SK-N-MC (cell line): ENCODE measurements around the gene CHMP3.

Source experiments
- DNase-seq: peaks from one replicate; pipeline ENCODE4 v3.0.0-alpha.2; 2011; ENCODE audit warnings: low read depth, low spot score
- H3K27ac ChIP-seq: fragments of 200-600 bp; sonication (generic); 2 replicates; pipeline ENCODE4 v1.5.1; 2016; ENCODE audit warnings: mixed run types
- H3K36me3 ChIP-seq: fragments of 200-600 bp; sonication (generic); 2 replicates; pipeline ENCODE4 v1.6.1; 2017; ENCODE audit warnings: antibody characterized with exemption, low read length, mixed read lengths; ENCODE audit not compliant: insufficient read depth
- H3K4me3 ChIP-seq: fragments of 200-600 bp; sonication (generic); 2 replicates; pipeline ENCODE4 v1.5.1; 2016
- H3K9ac ChIP-seq: fragments of 200-600 bp; sonication (generic); 2 replicates; pipeline ENCODE4 v1.8.0; 2017; ENCODE audit warnings: mixed run types, mixed read lengths; ENCODE audit not compliant: insufficient read length
- H3K9me3 ChIP-seq: fragments of 200-600 bp; sonication (generic); 2 replicates; pipeline ENCODE4 v1.6.1; 2017; ENCODE audit warnings: low read depth, mild to moderate bottlenecking, antibody characterized with exemption, low read length, moderate library complexity, mixed read lengths
- EZH2 ChIP-seq: fragments of 200-600 bp; sonication (generic); IDR thresholded peaks from one replicate; pipeline ENCODE4 v1.6.1; 2017; ENCODE audit warnings: antibody characterized with exemption
- FOXP2 ChIP-seq: optimal IDR thresholded peaks from 2 replicates; pipeline ENCODE3; 2011; ENCODE audit warnings: mild to moderate bottlenecking, moderate library complexity; ENCODE audit not compliant: insufficient read depth; ENCODE audit errors: extremely low read length, control extremely low read depth
- POLR2AphosphoS5 ChIP-seq: IDR thresholded peaks from 2 replicates; pipeline ENCODE4 v1.6.1; 2012; ENCODE audit warnings: mild to moderate bottlenecking, low read depth, low read length, borderline replicate concordance

Gene CHMP3

GRCh38 chr2:86476092-86476491 lies 87.2 kb downstream of the CHMP3 start:
- TF ChIP-seq EZH2 (no peak), POLR2AphosphoS5 (no peak), FOXP2 (no peak)
- H3K9ac ChIP-seq, result no peak overlapping the region
- H3K36me3 ChIP-seq, result peaks cover 69% of the 10 kb centered on the region
- H3K27ac ChIP-seq, result no peak overlapping the region
- H3K4me3 ChIP-seq, result no peak overlapping the region
- no peaks in the 10 kb centered on the region for H3K9me3 ChIP-seq
- DNase-seq, result no peak

- no peaks in the 10 kb centered on the region for H3K9me3 ChIP-seq
- no peak overlapping the region for H3K4me3 ChIP-seq
- DNase-seq, result no peak
- peaks cover 68% of the 10 kb centered on the region for H3K36me3 ChIP-seq
- H3K27ac ChIP-seq, result no peak overlapping the region
- no peak overlapping the region for H3K9ac ChIP-seq
- no peak for TF ChIP-seq EZH2
These were observed 91.6 kb downstream of the CHMP3 start for GRCh38 chr2:86471637-86472036.

- H3K9ac ChIP-seq, result no peak overlapping the region
- peaks cover 71% of the 10 kb centered on the region for H3K36me3 ChIP-seq
- no peaks in the 10 kb centered on the region for H3K9me3 ChIP-seq
- no peak overlapping the region for H3K27ac ChIP-seq
- DNase-seq, result no peak
- H3K4me3 ChIP-seq, result no peak overlapping the region
- TF ChIP-seq FOXP2, result no peak
- no peak for TF ChIP-seq POLR2AphosphoS5
- TF ChIP-seq EZH2, result no peak
These were observed 92.4 kb downstream of the CHMP3 start for GRCh38 chr2:86470890-86471289.

- TF ChIP-seq POLR2AphosphoS5 (no peak), FOXP2 (no peak), EZH2 (no peak)
- no peak for DNase-seq
- Histone ChIP-seq H3K9ac (no peak overlapping the region), H3K4me3 (no peak overlapping the region), H3K27ac (no peak overlapping the region), H3K36me3 (peaks cover 78% of the 10 kb centered on the region), H3K9me3 (no peaks in the 10 kb centered on the region)
These were observed 94.8 kb downstream of the CHMP3 start for GRCh38 chr2:86468162-86469033.

- H3K4me3 ChIP-seq, result no peak overlapping the region
- TF ChIP-seq EZH2 (no peak), FOXP2 (no peak), POLR2AphosphoS5 (no peak)
- H3K36me3 ChIP-seq, result peaks cover 87% of the 10 kb centered on the region
- no peaks in the 10 kb centered on the region for H3K9me3 ChIP-seq
- no peak overlapping the region for H3K27ac ChIP-seq
- DNase-seq, result no peak
- no peak overlapping the region for H3K9ac ChIP-seq
These were observed 96.9 kb downstream of the CHMP3 start for GRCh38 chr2:86466306-86466705.

DNA sequence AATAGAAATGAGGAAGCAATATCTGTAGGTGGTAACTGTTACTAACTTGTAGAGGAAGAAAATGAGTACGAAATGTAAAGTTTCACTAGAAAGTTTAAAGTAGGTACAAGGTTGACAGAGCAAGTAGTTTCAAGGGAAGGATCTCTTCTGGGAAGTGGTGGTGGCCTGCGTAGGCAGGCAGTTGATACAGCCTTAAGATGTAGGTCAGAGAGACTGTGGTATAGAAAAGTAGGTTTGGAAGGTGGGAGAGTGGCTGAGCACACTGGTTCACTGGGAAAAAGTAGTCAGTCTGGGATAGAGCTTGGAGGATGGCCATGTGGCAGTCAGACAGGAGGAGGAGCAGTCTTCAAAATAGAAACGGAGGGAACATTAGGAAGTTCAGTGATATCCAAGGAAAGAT lies 98.6 kb downstream of the CHMP3 start:
- Histone ChIP-seq H3K9me3 (no peaks in the 10 kb centered on the region), H3K9ac (no peak overlapping the region), H3K4me3 (no peak overlapping the region), H3K36me3 (peaks cover 92% of the 10 kb centered on the region), H3K27ac (no peak overlapping the region)
- TF ChIP-seq FOXP2 (no peak), EZH2 (no peak), POLR2AphosphoS5 (no peak)
- no peak for DNase-seq

DNA sequence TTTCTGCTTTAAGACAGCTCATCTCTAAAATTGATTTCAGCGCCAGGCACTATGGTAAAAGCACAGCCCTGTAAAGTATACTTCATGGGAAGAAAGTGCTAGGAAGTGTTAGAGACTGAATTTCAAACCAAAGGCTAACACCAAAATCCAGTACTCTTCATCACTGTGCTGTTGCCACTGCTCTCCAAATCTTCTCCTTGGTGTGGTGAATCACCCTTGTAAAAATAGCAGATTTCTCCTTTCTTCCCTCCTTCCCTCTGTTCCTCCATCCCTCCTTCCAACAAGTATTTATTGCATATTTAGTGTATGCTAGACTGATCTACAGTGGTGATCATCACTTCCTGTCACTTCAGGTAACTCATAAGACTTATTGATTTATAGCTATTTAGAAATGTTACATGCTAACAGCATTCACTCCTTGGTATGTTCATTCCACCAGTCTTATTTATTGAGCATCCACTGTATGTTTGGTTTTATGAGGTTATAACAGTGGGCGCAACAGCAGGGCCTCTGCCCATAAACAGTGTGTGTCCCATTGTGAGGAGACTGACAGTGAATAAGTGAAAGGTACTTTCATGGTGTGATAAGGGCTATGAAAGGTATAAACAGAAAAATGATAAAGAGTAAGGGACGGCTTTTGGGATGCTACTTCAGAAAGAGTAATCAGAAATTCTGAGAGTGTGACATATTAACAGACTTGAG lies 102.0 kb downstream of the CHMP3 start:
- peaks cover 93% of the 10 kb centered on the region for H3K36me3 ChIP-seq
- no peaks in the 10 kb centered on the region for H3K9me3 ChIP-seq
- no peak for DNase-seq
- no peak for TF ChIP-seq FOXP2
- TF ChIP-seq POLR2AphosphoS5, result no peak
- no peak for TF ChIP-seq EZH2
- no peak overlapping the region for H3K4me3 ChIP-seq
- H3K9ac ChIP-seq, result no peak overlapping the region
- H3K27ac ChIP-seq, result no peak overlapping the region

GRCh38 chr2:86455181-86455580 lies 108.1 kb downstream of the CHMP3 start:
- Histone ChIP-seq H3K27ac (no peak overlapping the region), H3K36me3 (peaks cover 89% of the 10 kb centered on the region), H3K9me3 (no peaks in the 10 kb centered on the region; the same call in 1 of the 2 replicates), H3K9ac (no peak overlapping the region), H3K4me3 (no peak overlapping the region)
- DNase-seq, result no peak
- no peak for TF ChIP-seq FOXP2
- no peak for TF ChIP-seq EZH2

DNA sequence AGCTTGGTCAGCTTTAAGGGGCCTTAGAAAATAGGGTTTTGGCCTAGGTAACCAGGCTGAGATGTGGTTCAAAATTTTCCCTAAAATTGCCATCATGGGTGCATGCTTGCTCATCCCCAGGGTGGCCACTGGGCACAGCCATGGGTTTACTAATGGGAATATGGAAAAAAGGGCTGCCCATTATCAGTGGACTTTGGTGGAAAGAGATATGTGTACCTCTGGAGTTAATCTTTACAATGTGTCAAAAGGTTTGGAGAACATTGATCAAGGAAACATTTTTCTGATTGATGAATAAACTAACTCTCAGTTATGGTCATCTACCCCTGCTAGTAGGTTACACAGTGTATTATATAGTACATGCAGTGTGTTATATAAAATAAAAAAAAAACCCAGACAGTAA lies 109.0 kb downstream of the CHMP3 start:
- Histone ChIP-seq H3K36me3 (peaks cover 88% of the 10 kb centered on the region), H3K9me3 (no peaks in the 10 kb centered on the region; the same call in 1 of the 2 replicates), H3K27ac (peak overlapping the region; percentile 85), H3K9ac (peak overlapping the region; percentile 14), H3K4me3 (peak overlapping the region; percentile 63)
- DNase-seq, result no peak
- TF ChIP-seq EZH2 (no peak), FOXP2 (no peak), POLR2AphosphoS5 (no peak)
